Measurements from ENCODE around the gene CEMIP.

CEMIP gene

DNA sequence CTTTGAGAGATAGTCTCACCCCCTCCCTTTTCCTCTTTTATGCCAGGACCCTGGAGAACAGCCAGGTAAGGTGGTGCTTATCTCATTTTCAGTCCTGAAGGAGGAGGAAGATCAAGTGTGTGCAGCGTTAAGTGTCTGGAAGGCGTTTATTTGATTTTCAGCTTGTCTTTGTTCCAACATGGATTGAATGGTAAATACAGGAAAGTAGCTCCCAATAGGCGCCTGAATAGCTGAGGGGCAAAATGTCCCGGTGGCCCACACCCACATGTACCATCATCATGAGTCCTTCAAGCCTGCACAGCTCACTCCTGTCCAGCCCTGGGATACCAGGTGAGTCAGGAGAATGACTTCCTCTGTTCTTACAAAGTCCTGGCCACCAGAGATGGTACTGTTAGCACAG, 73.5 kb downstream of the CEMIP start:
- no peak for DNase-seq (ENCODE audit: low spot score)

DNA sequence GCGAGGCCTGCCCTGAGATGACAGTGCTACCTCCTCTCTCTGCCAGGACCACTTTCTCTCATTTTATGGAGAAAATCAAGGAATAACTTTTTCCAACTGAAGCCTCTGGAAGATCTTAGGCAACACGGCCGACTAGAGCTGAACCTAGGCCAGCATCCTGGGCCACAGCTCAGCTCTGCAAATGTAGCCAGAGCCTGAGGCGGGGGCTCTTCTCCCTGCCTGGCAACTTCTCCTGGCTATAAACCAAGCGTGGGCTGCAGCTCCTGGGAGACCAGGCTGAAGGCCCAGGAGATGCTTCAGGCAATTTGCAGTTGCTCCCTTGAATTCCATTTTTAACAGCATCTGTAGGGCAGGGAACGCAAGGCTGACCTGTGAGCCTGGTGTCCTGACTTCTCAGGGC, 74.9 kb downstream of the CEMIP start:
- DNase-seq (ENCODE audit: low spot score) = no peak

DNA sequence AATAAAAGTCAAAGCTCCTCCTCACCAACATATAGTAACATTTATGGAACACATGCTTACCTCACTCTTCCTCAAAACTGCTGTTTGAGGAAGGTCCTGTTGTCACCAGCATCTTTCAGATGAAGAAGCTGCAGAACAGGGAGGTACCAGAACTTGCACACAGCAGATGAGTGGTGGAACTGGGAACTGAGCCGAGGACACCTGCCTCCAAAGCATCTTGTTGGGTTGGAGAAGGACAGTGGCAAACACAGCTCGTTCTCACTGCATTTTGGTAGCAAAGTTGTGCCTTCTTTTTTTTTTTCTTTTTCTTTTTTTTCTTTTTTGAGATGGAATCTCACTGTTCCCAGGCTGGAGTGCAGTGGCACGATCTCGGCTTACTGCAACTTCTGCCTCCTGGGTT, 76.0 kb downstream of the CEMIP start:
- no peak for DNase-seq (ENCODE audit: low spot score)

DNA sequence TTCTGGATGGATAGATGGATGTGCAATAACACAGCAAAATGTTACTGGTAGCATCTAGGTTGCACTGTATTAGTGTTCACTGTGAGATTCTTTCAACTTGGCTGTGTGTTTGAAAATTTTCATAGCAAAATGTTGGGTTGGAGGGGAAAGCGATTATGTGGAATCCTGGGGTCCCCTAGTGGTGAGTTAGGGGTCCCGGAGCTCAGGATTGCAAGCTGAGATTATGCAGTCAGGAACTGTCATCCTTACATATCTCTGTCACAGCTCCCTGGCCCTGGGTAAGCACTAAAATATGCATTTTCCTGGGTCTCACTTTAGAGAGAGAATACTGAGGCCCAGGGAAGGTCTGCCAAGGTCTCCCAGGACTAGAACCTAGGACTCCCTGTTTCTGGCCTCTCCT, 77.2 kb downstream of the CEMIP start:
- peak; percentile 40 for DNase-seq (ENCODE audit: low spot score)

DNA sequence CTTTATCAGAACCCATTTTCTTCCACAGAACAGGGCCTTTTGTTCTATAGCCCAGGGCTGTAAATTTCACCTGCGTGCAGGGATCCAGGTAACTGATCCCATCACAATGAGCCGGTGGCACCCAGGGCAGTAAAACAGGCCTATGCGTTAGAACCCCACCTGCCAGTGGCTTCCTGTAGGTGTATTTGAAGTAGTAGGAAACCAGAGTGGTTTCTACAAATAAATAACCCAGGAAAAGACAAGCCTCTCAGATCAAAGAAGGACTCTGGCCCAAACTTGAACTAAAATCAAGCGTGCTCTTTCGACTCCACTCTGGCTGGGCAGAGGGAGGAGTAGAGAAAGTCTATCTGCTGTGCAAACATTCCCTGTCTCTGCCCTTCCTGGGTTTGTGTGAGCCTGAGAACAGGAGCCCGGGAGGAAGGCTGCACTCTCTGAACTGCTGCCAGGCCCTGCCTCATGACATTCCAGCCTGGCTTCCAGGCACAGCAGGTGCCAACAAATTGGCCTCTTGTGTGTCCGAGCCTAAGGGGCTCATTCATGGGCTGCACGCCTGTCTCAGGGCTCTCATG, 77.7 kb downstream of the CEMIP start:
- DNase-seq (ENCODE audit: low spot score) = no peak

DNA sequence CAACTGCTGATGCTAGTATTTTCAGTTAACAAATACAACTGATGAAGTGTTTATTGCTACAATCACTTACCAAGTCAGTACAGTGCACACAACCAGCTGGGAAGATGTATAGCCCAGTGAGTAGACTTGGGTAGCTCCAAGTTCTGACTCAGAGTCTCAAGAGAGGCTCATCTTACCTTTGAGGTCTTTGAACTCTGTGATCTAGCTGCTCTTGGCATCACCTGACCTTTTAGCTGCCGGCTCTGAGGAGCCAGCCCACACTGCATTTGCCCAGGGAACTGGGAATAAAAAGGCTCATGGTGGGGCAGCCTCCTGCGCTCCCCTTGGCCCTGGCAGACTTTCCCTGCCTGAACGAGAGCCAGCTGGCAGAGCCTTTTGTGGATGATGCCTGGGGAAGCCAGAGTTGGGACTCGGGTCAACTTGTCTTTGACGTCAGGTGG, 82.6 kb downstream of the CEMIP start:
- no peak for DNase-seq (ENCODE audit: low spot score)

DNA sequence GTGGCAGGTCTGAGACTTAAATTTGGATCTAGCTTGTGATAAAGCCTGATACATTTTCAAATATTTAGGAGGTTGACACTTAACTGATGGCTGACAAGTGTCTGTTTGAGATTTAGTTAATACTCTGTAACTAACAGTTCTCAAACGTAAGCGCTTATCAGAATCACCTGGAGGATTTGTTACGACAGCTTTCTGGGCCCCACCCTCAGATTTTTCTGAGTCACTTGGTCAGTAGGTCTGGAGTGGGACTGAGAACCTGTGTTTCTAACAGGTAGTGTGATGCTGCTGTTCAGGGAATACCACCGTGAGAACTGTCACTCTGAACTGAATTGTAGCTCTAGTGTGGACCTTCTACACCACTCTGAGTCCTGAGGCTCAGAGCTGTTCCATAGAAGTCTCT, 85.5 kb downstream of the CEMIP start:
- no peak for DNase-seq (ENCODE audit: low spot score)

DNA sequence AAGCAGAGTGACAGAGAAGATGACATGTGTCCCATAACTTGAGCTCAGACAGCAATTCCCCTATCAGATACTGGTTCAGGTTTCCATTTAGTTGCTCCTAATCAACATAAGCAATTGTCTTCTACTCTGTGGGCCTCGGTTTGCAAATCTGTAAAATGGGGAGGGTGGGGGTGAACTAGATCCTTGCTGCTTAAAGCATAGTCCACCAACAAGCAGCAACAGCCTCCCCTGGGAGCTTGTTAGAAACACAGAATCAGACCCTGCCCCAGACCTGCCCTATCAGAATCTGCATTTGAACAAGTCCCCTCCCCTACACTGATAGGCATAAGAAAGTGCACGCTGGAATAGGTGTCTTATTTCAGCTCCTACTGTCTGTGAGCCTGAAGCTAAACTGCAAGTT, 87.8 kb downstream of the CEMIP start:
- no peak for DNase-seq (ENCODE audit: low spot score)

DNA sequence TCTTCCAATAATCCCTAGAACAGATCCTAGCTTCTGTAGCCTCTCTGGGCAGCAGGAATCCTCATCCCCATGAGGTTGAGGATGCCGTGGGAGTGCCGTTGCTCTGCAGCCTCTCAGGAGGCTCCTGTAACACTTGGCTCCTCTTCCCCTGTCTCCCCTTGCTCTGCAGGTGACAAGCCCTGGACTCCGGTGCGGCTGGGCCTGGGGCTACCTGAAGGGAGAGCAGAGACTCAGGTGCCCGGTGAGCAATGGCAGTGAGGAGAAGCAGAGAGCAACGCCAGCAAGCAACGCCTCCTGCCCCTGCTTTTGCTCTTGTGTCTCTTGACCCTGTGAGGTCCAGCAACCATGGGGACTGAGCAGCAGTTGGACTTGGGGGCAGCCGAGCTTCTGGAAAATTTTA, 91.2 kb downstream of the CEMIP start:
- no peak for DNase-seq (ENCODE audit: low spot score)

DNA sequence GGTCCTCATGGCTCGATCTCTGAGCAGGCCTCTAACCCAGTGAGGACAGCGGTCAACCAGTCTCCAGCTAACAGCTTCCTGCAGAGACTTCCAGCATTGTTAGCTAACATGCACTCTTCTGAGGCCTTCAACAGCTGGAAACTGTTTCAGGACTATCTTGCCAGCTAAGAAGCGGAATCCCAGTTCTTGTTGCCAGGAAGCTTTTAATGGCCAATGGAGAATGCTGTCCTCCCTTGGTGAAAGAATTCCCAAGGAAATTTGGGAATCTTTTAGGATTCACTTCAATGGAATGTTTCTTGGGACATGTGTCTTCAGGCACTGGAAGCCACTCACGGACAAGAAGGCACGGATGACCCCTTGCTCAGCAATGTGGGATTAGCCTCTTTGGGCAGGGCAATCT, 91.7 kb downstream of the CEMIP start:
- DNase-seq (ENCODE audit: low spot score) = no peak

DNA sequence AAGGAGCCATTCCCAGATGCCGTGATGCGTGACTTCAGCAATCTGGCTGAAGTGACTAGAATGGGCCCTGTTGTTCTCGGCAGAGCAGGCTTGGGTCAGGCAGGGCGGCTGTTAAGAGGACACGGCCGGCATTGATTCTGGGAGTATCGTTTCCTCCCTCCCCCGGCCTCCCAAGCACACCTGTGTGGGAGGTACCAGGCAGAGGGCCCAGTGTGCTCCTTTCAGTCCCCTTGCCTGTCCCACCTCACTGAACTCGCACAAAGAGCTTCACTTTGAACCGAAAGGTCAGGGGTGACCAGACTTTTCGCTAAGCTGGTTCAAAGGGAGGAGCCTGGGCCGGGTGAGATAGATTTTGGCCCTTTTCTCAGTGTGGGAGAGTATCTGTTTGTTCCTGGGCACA, 92.7 kb downstream of the CEMIP start:
- no peak for DNase-seq (ENCODE audit: low spot score)

DNA sequence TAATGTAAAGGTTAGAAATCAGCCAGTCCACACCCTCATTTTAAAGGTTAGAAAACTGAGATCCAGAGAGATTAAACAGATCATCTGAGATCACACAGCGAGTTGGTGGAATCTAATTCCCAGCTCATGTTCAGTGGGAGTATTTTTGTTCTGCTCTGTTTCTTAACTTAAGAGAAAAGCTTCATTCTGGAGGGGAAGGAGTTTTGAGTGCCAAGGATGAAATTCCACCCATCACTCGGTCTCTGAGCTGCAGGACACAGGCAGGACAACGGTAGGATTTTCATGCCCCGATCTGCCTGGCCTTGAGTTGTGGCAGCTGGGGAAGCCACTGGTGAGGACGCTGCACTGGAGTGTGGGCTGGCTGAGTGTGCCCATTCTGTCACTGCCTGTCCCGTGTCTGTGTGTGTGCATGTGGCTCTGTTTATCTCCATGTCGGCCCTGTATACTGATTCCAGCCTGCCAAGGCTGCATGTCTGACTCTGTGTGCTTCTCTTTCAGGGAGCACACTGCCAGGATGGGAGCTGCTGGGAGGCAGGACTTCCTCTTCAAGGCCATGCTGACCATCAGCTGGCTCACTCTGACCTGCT, 94.3 kb downstream of the CEMIP start:
- no peak for DNase-seq (ENCODE audit: low spot score)

DNA sequence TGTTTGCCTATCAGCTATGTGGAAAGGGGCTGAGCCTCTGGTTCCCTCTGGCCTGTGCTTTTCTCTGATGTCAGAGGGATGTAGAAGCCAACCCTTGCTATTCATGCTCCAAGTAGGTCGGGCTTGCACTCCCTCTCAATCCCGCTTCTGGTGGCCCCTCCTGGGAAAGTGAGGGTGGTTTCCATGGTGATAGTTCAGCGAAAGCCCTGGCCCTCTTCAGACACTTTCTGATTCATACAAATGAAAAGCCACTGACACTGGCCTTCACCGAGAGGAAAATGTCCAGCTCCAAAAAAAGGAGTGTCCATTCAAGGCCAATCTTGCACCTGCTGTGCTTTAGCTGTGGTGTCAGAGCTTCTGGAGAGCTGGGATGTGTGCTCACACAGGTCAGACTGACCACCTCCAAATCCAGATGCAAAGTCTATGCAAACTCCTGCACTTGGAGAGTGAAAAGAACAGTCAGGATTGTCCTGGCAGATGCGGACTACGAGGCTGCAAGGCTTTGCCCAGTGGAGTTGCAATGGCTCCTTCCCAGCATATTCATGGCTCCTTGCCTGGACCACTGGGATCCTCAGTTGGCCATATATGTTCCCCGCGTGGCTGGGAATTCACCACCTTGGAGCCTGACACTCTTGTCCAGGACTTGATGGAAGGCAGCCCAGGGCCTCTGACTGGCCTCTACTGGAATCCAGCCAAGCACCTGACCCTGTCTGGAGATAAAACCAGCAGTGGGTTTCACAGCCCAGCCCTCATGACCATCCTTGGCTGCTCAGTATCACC, 96.6 kb downstream of the CEMIP start:
- DNase-seq (ENCODE audit: low spot score) = no peak

DNA sequence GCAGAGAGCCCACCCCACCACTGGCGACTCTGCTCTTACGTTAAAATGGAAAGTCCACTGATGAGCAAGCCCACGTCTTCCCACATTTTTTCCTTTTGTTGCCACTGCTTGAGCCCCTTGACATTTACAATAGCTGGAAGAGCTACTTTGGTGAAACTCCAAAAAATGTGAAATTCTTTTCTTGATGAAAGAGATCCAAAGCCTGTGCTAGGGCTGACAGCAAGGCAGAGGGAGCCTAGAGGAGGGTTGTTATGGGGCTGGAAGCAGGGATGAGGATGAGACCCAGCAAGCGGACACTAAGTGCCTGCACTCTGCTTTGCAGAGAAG, 97.1 kb downstream of the CEMIP start:
- no peak for DNase-seq (ENCODE audit: low spot score)

DNA sequence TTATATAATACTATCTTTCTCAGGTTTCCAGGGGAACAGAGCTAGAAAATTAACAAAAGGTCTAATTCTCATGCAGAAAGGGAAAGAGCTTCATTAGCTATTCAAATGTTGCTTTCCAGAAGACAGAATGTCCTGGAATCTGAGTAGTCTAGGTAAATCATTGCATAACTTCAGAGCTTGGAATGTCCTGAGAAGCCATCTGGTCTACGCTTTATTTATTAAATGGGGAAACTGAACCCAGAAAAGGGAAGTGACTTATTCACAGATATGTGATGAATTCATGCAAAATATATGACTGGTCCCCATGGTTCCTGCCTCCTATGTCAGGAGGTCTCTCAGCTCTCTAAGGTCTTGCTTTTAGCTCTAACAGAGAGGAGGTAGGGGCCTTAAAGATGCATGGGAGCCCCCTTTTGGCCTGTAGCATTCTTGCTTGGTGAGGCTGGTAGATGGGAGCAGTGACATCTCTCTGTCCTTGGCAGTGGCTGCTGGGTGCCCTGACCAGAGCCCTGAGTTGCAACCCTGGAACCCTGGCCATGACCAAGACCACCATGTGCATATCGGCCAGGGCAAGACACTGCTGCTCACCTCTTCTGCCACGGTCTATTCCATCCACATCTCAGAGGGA, 99.2 kb downstream of the CEMIP start:
- peak; percentile 36 for DNase-seq (ENCODE audit: low spot score)

DNA sequence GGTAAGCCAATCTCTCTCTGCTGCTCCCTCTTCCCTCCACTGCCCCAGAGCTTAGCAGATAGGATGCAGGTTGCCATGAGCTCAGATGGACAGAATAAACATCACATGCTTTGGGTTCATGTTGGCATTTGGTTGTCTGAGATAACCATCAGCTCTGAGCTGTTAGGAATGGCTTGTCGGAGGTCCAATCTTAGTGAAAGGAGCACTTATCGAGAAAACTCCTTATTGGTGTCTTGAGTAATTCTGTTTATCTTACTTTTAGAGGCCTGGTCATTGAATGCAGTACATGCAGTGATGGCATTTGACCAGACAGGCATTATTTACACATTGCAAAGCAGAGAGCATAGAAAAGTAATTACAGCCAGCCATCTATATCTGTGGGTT, 99.7 kb downstream of the CEMIP start:
- no peak for DNase-seq (ENCODE audit: low spot score)

DNA sequence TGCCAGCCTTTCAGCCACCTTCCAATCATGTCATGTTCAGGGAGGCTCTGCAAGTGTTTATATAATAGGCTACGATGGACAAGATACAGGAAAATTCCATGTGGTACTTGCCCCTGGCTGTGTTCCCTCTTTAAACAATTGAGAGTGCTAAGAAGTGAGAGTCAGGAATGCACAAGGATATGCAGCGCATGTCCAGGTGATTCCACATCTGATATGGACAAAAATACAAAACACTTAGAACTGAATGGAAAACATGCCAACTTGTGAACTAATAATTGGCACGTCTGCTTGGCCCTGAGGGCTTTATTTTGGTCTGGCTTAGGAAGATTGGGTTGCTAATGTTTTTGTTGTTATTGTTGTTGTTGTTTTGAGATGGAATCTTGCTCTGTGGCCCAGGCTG, 100.9 kb downstream of the CEMIP start:
- DNase-seq (ENCODE audit: low spot score) = no peak

DNA sequence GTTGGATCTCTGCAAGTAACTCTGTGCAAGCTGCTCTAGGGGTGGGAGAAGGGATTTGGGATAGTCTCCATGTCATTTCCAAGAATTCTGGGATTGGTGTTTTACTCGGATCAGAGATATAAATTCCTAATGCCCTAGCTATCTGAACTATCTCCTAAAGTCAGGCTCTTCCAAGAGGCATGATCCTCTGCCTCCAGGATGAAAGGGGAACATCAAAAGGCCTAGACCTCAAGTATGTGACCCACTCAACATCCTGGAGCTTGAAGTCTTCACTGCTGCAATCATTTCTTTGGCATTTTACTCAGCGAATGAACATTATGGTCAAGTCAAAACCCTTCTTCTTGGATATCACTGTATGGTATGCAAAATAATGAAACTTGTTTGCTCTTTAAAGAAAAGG, 104.5 kb downstream of the CEMIP start:
- DNase-seq (ENCODE audit: low spot score) = no peak

DNA sequence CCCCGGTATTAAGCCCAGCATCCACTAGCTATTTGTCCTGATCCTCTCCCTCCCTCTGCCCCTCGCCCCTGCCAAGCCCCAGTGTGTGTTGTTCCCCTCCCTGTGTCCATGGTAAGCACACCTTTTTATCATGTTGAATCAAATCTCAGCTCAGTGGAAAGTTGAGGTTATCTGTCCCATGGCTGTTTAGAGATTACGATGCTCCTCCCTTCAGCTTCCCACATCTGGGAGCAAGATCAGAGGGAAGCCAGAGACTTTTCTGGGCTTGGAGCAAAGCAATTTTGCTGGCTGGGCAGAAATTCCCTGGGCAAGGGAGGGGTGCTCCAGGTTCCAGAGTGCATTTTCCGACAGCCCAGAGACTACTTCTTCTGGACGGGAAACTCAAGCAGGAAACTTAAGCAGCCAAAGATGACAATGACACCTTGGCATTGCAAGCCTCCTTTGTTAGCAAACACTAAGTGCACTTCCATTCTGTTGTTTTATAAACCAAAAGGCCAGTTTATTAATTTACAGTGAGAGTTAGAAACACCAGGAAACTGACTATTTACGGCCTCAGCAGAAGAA, 105.9 kb downstream of the CEMIP start:
- no peak for DNase-seq (ENCODE audit: low spot score)

DNA sequence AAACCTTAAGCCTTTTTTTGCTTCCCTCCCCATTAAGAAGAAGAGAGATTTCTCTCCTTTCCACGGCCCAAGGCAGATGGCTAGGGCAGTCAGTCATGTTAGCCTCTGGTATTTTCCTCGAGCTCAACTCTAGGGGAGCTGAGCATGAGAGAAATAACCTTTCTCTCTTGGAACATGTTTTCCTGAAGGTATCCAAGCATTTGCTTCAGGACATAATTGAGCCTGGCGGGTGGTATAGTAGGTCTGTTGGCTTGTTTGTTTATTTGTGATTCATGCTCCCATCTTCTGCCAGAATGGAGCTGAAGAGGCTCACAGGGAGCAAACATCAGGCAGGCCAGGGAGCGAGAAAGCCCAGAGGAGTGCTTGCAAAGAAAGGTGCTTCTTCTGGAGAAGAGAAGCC, 108.0 kb downstream of the CEMIP start:
- DNase-seq (ENCODE audit: low spot score) = no peak

DNA sequence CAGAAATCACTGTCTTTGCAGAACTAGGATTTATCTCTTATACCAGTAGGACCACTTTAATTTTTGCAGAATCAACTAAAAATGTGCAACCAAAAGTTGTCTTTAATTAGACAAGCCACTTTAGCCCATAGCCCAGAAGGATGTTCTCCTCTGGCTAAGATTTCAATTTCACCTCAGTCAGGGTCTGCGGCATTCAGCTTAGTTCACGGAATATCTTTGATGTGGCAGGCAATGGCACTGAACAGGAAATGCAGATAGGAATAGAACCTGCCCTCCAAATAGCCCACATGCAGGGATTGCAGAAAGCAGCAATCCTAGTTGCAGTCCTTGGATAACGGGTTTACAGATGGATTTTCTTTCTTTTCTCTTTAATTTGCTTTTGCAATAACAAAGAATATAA, 109.7 kb downstream of the CEMIP start:
- DNase-seq (ENCODE audit: low spot score) = no peak

DNA sequence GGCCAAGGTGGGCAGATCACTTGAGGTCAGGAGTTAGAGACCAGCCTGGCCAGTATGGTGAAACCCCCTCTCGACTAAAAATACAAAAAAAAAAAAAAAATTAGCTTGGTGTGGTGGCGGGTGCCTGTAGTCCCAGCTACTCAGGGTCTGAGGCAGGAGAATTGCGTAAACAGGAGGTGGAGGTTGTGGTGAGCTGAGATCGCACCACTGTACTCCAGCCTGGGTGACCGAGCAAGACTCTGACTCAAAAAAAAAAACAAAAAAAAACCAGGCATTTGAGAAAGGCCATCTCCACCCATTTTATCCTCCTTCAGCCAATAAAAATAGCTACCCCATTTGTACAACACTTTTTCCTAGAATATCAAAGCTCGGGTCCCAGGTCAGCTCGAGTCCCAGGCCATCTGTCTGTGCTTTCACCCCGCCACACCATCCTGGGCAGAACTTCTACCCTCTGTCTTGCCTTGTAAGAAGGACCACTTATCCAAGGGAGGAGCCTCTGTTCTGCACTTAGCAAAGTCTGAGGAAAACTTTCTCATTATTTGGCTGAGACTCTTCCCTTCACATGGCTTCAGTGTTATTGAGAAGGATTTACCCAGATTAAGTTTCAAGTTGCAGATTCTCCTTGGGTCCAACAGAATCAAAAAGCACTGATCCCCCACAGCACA, 111.3 kb downstream of the CEMIP start:
- no peak for DNase-seq (ENCODE audit: low spot score)

DNA sequence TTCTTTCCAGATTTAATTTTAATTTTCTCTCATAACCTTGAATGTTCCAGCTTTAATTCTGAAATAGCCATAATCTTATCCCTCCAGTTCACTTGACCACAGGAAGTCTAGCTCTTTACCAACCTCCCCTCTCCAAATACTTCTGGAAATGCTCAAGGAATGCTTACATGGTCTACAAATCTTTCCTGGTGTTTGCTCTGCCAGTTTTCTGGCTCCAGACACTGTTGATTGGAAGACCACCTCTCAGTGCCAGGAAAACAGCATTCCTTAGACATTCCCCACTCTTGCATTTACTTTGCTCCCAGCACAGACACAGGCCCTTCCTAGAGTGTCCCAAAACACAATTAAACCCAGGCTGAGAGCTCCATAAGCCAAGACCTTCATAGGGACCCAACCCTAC, 111.8 kb downstream of the CEMIP start:
- DNase-seq (ENCODE audit: low spot score) = no peak

Data from NAMALWA (cell line).